MM.1S (cell line): ENCODE measurements around the gene CERS6.

Source experiments
- CTCF ChIP-seq: fragments of 300-600 bp; sonication (generic); IDR thresholded peaks from 2 replicates; pipeline ENCODE4 v1.5.1; 2016; ENCODE audit warnings: antibody characterized with exemption, low read length, mixed read lengths
- EZH2 ChIP-seq: fragments of 300-600 bp; sonication (generic); optimal IDR thresholded peaks from 2 replicates; pipeline ENCODE3; 2017; ENCODE audit warnings: low read depth, mild to moderate bottlenecking, antibody characterized with exemption, low read length, mixed read lengths
- EZH2phosphoT487 ChIP-seq: fragments of 300-600 bp; sonication (generic); IDR thresholded peaks from 2 replicates; pipeline ENCODE4 v1.6.1; 2018; ENCODE audit warnings: antibody characterized with exemption, low read length

GRCh38 chr2:168604252-168604651 lies 148.2 kb downstream of the CERS6 start:
- no peak for TF ChIP-seq EZH2phosphoT487
- TF ChIP-seq CTCF: no peak
- TF ChIP-seq EZH2: no peak
